HepG2 (cell line): Measurements from ENCODE around the gene TLR3.

Source experiments
- ATAD3A ChIP-seq: sonication (generic); formaldehyde crosslinking; IDR thresholded peaks from 2 replicates; pipeline ENCODE4 v1.4.0; 2020; ENCODE audit warnings: missing genetic modification reagents
- EP300 ChIP-seq, 3 experiments: sonication (generic) in 1 of 3; formaldehyde crosslinking in 1 of 3; IDR thresholded peaks; 2 replicates each; pipeline versions ENCODE4 v1.5.1 to v1.6.1; 2011 to 2020; ENCODE audit warnings: low read depth in 2 of 3, low read length in 2 of 3, borderline replicate concordance in 1 of 3, improper control_type of control experiment in 1 of 3, mild to moderate bottlenecking in 1 of 3, missing genetic modification reagents in 1 of 3, moderate library complexity in 1 of 3
- HNRNPL ChIP-seq: fragments of 200-400 bp; formaldehyde crosslinking; IDR thresholded peaks from 2 replicates; pipeline ENCODE4 v1.6.1; 2017; ENCODE audit warnings: mild to moderate bottlenecking, low read depth, low read length
- KAT7 ChIP-seq: IDR thresholded peaks from 2 replicates; pipeline ENCODE4 v1.6.1; 2018; ENCODE audit warnings: borderline replicate concordance, missing compliant biosample characterization
- KLF12 ChIP-seq: sonication (generic); formaldehyde crosslinking; IDR thresholded peaks from 2 replicates; pipeline ENCODE4 v1.4.0; 2020; ENCODE audit warnings: missing genetic modification reagents, borderline replicate concordance
- MAFK ChIP-seq, 2 experiments: IDR thresholded peaks in 1 of 2; conservative IDR thresholded peaks in 1 of 2; 2 replicates each; pipeline ENCODE4 v1.6.1; 2011; ENCODE audit warnings: improper control_type of control experiment in 2 of 2, low read length in 2 of 2
- SAP130 ChIP-seq: IDR thresholded peaks from 2 replicates; pipeline ENCODE4 v1.6.1; 2016; ENCODE audit warnings: low read depth
- SP1 ChIP-seq, 2 experiments: fragments of 450-650 bp in 1 of 2; sonication (generic) in 1 of 2; formaldehyde crosslinking in 1 of 2; IDR thresholded peaks; 2 replicates each; pipeline versions ENCODE4 v1.4.0 to v1.6.1; 2016 to 2020; ENCODE audit warnings: missing genetic modification reagents in 1 of 2
- TMF1 ChIP-seq: sonication (generic); formaldehyde crosslinking; IDR thresholded peaks from 2 replicates; pipeline ENCODE4 v1.8.1; 2022; ENCODE audit warnings: low read depth, missing genetic modification reagents
- ZNF33B ChIP-seq: sonication (generic); formaldehyde crosslinking; IDR thresholded peaks from 2 replicates; pipeline ENCODE4 v1.5.1; 2020; ENCODE audit warnings: mild to moderate bottlenecking, missing genetic modification reagents
- ZNF781 ChIP-seq: sonication (generic); formaldehyde crosslinking; IDR thresholded peaks from 2 replicates; pipeline ENCODE4 v1.5.1; 2020; ENCODE audit warnings: borderline replicate concordance, mild to moderate bottlenecking, missing genetic modification reagents; ENCODE audit errors: not compliant biosample characterization
- TF ChIP-seq, protein P1 (sequence below): sonication (generic); formaldehyde crosslinking; IDR thresholded peaks from 2 replicates; pipeline ENCODE4 v1.5.0; 2020; ENCODE audit warnings: mild to moderate bottlenecking, missing genetic modification reagents, moderate library complexity
- TF ChIP-seq, protein P2 (sequence below): sonication (generic); formaldehyde crosslinking; IDR thresholded peaks from 2 replicates; pipeline ENCODE4 v1.4.0; 2020; ENCODE audit warnings: missing genetic modification reagents
- TF ChIP-seq, protein P3 (sequence below): sonication (generic); formaldehyde crosslinking; IDR thresholded peaks from 2 replicates; pipeline ENCODE4 v1.9.0; 2021; ENCODE audit warnings: missing genetic modification reagents, borderline replicate concordance

DNA sequence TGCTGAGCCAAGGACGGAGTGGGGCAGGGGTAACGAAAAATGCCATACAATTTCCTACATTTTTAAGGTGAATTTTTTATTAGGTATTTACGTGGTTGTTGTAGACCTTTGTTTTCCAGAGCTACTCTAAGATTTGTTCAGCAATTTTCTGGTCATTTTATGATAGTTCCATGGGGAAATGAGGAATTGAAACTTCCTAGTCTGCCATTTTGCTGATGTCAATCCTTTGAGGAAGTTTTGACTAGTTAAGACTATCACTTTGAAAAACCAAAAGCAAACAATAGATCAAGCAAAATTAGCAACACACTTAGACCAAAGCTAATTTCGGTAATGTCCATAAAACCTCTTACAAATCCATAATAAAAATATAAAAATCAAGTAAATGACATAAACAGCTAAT lies 7.0 kb upstream of the TLR3 start:
- TF ChIP-seq TMF1 (no peak), EP300 (IDR thresholded peaks at IDR 0.05; ENCODE audit: low read depth in 2 of 2, low read length in 2 of 2) (no peak), EP300 (CRISPR knock-in tag; IDR thresholded peaks at IDR 0.05; ENCODE audit: borderline replicate concordance) (no peak), SAP130 (no peak), ZNF33B (CRISPR knock-in tag) (no peak), MAFK (conservative IDR thresholded peaks at IDR 0.05 in 1 of 2, IDR thresholded peaks at IDR 0.05 in 1 of 2; ENCODE audit: low read length in 2 of 2) (no peak), KAT7 (CRISPR knock-in tag) (no peak), HNRNPL (no peak), KLF12 (CRISPR knock-in tag) (no peak), ZNF781 (CRISPR knock-in tag) (no peak), SP1 (IDR thresholded peaks at IDR 0.05) (no peak), SP1 (CRISPR knock-in tag; IDR thresholded peaks at IDR 0.05) (no peak), ATAD3A (CRISPR knock-in tag) (no peak)
- TF ChIP-seq, protein P1, sequence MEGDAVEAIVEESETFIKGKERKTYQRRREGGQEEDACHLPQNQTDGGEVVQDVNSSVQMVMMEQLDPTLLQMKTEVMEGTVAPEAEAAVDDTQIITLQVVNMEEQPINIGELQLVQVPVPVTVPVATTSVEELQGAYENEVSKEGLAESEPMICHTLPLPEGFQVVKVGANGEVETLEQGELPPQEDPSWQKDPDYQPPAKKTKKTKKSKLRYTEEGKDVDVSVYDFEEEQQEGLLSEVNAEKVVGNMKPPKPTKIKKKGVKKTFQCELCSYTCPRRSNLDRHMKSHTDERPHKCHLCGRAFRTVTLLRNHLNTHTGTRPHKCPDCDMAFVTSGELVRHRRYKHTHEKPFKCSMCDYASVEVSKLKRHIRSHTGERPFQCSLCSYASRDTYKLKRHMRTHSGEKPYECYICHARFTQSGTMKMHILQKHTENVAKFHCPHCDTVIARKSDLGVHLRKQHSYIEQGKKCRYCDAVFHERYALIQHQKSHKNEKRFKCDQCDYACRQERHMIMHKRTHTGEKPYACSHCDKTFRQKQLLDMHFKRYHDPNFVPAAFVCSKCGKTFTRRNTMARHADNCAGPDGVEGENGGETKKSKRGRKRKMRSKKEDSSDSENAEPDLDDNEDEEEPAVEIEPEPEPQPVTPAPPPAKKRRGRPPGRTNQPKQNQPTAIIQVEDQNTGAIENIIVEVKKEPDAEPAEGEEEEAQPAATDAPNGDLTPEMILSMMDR (CRISPR knock-in tag): no peak
- TF ChIP-seq, protein P2, sequence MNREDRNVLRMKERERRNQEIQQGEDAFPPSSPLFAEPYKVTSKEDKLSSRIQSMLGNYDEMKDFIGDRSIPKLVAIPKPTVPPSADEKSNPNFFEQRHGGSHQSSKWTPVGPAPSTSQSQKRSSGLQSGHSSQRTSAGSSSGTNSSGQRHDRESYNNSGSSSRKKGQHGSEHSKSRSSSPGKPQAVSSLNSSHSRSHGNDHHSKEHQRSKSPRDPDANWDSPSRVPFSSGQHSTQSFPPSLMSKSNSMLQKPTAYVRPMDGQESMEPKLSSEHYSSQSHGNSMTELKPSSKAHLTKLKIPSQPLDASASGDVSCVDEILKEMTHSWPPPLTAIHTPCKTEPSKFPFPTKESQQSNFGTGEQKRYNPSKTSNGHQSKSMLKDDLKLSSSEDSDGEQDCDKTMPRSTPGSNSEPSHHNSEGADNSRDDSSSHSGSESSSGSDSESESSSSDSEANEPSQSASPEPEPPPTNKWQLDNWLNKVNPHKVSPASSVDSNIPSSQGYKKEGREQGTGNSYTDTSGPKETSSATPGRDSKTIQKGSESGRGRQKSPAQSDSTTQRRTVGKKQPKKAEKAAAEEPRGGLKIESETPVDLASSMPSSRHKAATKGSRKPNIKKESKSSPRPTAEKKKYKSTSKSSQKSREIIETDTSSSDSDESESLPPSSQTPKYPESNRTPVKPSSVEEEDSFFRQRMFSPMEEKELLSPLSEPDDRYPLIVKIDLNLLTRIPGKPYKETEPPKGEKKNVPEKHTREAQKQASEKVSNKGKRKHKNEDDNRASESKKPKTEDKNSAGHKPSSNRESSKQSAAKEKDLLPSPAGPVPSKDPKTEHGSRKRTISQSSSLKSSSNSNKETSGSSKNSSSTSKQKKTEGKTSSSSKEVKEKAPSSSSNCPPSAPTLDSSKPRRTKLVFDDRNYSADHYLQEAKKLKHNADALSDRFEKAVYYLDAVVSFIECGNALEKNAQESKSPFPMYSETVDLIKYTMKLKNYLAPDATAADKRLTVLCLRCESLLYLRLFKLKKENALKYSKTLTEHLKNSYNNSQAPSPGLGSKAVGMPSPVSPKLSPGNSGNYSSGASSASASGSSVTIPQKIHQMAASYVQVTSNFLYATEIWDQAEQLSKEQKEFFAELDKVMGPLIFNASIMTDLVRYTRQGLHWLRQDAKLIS: no peak
- TF ChIP-seq, protein P3, sequence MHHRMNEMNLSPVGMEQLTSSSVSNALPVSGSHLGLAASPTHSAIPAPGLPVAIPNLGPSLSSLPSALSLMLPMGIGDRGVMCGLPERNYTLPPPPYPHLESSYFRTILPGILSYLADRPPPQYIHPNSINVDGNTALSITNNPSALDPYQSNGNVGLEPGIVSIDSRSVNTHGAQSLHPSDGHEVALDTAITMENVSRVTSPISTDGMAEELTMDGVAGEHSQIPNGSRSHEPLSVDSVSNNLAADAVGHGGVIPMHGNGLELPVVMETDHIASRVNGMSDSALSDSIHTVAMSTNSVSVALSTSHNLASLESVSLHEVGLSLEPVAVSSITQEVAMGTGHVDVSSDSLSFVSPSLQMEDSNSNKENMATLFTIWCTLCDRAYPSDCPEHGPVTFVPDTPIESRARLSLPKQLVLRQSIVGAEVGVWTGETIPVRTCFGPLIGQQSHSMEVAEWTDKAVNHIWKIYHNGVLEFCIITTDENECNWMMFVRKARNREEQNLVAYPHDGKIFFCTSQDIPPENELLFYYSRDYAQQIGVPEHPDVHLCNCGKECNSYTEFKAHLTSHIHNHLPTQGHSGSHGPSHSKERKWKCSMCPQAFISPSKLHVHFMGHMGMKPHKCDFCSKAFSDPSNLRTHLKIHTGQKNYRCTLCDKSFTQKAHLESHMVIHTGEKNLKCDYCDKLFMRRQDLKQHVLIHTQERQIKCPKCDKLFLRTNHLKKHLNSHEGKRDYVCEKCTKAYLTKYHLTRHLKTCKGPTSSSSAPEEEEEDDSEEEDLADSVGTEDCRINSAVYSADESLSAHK: no peak
